ENCODE data around the gene SH3BP5.

Gene SH3BP5

DNA sequence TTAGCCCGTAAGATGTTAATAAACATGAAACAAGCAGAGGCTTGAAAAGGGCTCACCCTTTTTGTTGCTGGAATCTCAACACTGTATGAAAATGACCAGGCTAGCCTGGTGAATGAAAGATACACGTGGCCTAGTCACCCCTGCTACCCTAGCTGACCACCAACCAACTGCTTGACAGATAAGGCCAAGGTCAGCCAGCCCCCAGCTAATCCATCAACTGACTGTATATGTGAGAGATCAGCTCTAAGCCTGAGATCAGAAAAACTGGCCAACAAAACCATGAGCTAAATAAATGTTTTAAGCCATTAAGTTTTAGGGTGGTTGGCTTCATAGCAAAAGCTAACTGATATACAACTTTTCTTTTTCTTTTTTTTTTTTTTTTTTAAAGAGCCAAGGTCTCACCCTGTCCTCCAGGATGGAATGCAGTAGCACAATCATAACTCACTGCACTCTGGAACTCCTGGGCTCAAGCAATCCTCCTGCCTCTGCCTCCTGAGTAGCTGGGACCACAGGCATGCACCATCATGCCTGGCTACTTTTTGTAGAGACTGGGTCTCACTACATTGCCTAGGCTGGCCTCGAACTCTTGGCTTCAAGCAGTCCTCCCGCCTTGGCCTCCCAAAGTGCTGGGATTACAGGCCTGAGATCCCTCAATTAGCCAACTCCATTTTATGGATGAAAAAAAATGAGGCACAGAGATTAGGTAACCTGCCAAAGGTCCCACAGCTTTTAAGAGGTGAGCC lies 34.6 kb downstream of the SH3BP5 start:
- Histone ChIP-seq H3K27ac (ENCODE audit: low read depth, low read length) (no peak overlapping the region), H3K4me1 (ENCODE audit: insufficient read depth, low read length) (no peaks in the 10 kb centered on the region), H3K9ac (ENCODE audit: low read depth, low read length) (no peak overlapping the region), H3K9me3 (ENCODE audit: insufficient read depth, low read depth, low read length) (no peaks in the 10 kb centered on the region), H3K27me3 (ENCODE audit: insufficient read depth, low read length) (no peaks in the 10 kb centered on the region), H3K36me3 (ENCODE audit: insufficient read depth, low read length) (0 out of 2 replicates have a peak, but pooled peaks cover 4% of the 10 kb centered on the region), H3K4me3 (ENCODE audit: low read length) (no peak overlapping the region)
- WGBS = 91% methylated on average over 4 of the region's 4 CpGs

- 96% methylated on average over 6 of the region's 6 CpGs for WGBS
- no peaks in the 10 kb centered on the region for H3K9me3 ChIP-seq (ENCODE audit: insufficient read depth, low read depth, low read length)
- no peak overlapping the region for H3K4me3 ChIP-seq (ENCODE audit: low read length)
- no peaks in the 10 kb centered on the region for H3K36me3 ChIP-seq (ENCODE audit: insufficient read depth, low read length)
- no peak overlapping the region for H3K9ac ChIP-seq (ENCODE audit: low read depth, low read length)
- no peak overlapping the region for H3K27ac ChIP-seq (ENCODE audit: low read depth, low read length)
- H3K4me1 ChIP-seq (ENCODE audit: insufficient read depth, low read length) = no peaks in the 10 kb centered on the region
- H3K27me3 ChIP-seq (ENCODE audit: insufficient read depth, low read length) = no peaks in the 10 kb centered on the region
These were observed 36.9 kb downstream of the SH3BP5 start for GRCh38 chr3:15295506-15295905.

DNA sequence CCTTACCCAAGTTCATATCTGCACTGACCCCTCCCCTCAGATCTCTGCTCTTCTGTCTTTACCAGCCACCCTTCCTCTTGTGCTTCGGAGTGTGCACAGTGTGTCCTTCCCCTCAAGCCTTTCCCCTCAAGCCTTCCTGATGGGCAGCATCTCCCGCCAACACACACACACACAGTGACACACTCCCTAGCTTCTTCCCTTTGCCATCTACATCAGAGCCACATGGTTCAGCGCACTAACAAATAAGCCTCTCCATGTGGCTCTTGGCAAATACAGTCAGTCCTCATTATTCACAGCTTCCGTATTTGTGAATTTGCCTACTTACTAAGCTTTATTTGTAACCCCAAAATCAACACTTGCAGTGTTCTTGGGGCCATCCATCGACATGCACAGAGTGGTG lies 37.5 kb downstream of the SH3BP5 start:
- no peaks in the 10 kb centered on the region for H3K27me3 ChIP-seq (ENCODE audit: insufficient read depth, low read length)
- no peaks in the 10 kb centered on the region for H3K4me1 ChIP-seq (ENCODE audit: insufficient read depth, low read length)
- no peaks in the 10 kb centered on the region for H3K36me3 ChIP-seq (ENCODE audit: insufficient read depth, low read length)
- 95% methylated on average over 5 of the region's 5 CpGs for WGBS
- no peak overlapping the region for H3K9ac ChIP-seq (ENCODE audit: low read depth, low read length)
- H3K9me3 ChIP-seq (ENCODE audit: insufficient read depth, low read depth, low read length) = no peaks in the 10 kb centered on the region
- H3K4me3 ChIP-seq (ENCODE audit: low read length) = no peak overlapping the region
- H3K27ac ChIP-seq (ENCODE audit: low read depth, low read length) = no peak overlapping the region

GRCh38 chr3:15292765-15293522 lies 39.4 kb downstream of the SH3BP5 start:
- Histone ChIP-seq H3K4me1 (ENCODE audit: insufficient read depth, low read length) (no peaks in the 10 kb centered on the region), H3K4me3 (ENCODE audit: low read length) (no peak overlapping the region), H3K9ac (ENCODE audit: low read depth, low read length) (no peak overlapping the region), H3K27ac (ENCODE audit: low read depth, low read length) (no peak overlapping the region), H3K9me3 (ENCODE audit: insufficient read depth, low read depth, low read length) (no peaks in the 10 kb centered on the region), H3K36me3 (ENCODE audit: insufficient read depth, low read length) (no peaks in the 10 kb centered on the region), H3K27me3 (ENCODE audit: insufficient read depth, low read length) (no peaks in the 10 kb centered on the region)
- 93% methylated on average over 13 of the region's 13 CpGs for WGBS

GRCh38 chr3:15291589-15292541 lies 40.5 kb downstream of the SH3BP5 start:
- Histone ChIP-seq H3K4me1 (ENCODE audit: insufficient read depth, low read length) (no peaks in the 10 kb centered on the region), H3K4me3 (ENCODE audit: low read length) (no peak overlapping the region), H3K27ac (ENCODE audit: low read depth, low read length) (no peak overlapping the region), H3K36me3 (ENCODE audit: insufficient read depth, low read length) (no peaks in the 10 kb centered on the region), H3K27me3 (ENCODE audit: insufficient read depth, low read length) (no peaks in the 10 kb centered on the region), H3K9ac (ENCODE audit: low read depth, low read length) (no peak overlapping the region), H3K9me3 (ENCODE audit: insufficient read depth, low read depth, low read length) (no peaks in the 10 kb centered on the region)
- 89% methylated on average over 6 of the region's 6 CpGs for WGBS

- Histone ChIP-seq H3K27ac (ENCODE audit: low read depth, low read length) (no peak overlapping the region), H3K9ac (ENCODE audit: low read depth, low read length) (no peak overlapping the region), H3K4me1 (ENCODE audit: insufficient read depth, low read length) (0 out of 2 replicates have a peak, but pooled peaks cover 4% of the 10 kb centered on the region), H3K9me3 (ENCODE audit: insufficient read depth, low read depth, low read length) (no peaks in the 10 kb centered on the region), H3K27me3 (ENCODE audit: insufficient read depth, low read length) (no peaks in the 10 kb centered on the region), H3K36me3 (ENCODE audit: insufficient read depth, low read length) (no peaks in the 10 kb centered on the region), H3K4me3 (ENCODE audit: low read length) (no peak overlapping the region)
- WGBS = 100% methylated on average over 3 of the region's 3 CpGs
These were observed 41.6 kb downstream of the SH3BP5 start for GRCh38 chr3:15290736-15291135.

- Histone ChIP-seq H3K27me3 (ENCODE audit: insufficient read depth, low read length) (no peaks in the 10 kb centered on the region), H3K36me3 (ENCODE audit: insufficient read depth, low read length) (no peaks in the 10 kb centered on the region), H3K4me3 (ENCODE audit: low read length) (no peak overlapping the region), H3K27ac (ENCODE audit: low read depth, low read length) (no peak overlapping the region), H3K4me1 (ENCODE audit: insufficient read depth, low read length) (peaks cover 8% of the 10 kb centered on the region; the same call in 1 of the 2 replicates), H3K9ac (ENCODE audit: low read depth, low read length) (no peak overlapping the region), H3K9me3 (ENCODE audit: insufficient read depth, low read depth, low read length) (no peaks in the 10 kb centered on the region)
- WGBS = 93% methylated on average over 1 of the region's 1 CpG
These were observed 42.7 kb downstream of the SH3BP5 start for GRCh38 chr3:15289661-15290060.

- H3K9me3 ChIP-seq (ENCODE audit: insufficient read depth, low read depth, low read length) = no peaks in the 10 kb centered on the region
- H3K4me3 ChIP-seq (ENCODE audit: low read length) = no peak overlapping the region
- H3K27me3 ChIP-seq (ENCODE audit: insufficient read depth, low read length) = no peaks in the 10 kb centered on the region
- no peak overlapping the region for H3K9ac ChIP-seq (ENCODE audit: low read depth, low read length)
- no peaks in the 10 kb centered on the region for H3K36me3 ChIP-seq (ENCODE audit: insufficient read depth, low read length)
- 95% methylated on average over 10 of the region's 10 CpGs for WGBS
- peaks cover 8% of the 10 kb centered on the region; the same call in 1 of the 2 replicates for H3K4me1 ChIP-seq (ENCODE audit: insufficient read depth, low read length)
- no peak overlapping the region for H3K27ac ChIP-seq (ENCODE audit: low read depth, low read length)
These were observed 43.9 kb downstream of the SH3BP5 start for GRCh38 chr3:15288331-15289035.

GRCh38 chr3:15287565-15288330 lies 44.6 kb downstream of the SH3BP5 start:
- H3K4me1 ChIP-seq (ENCODE audit: insufficient read depth, low read length) = peaks cover 8% of the 10 kb centered on the region; the same call in 1 of the 2 replicates
- WGBS = 91% methylated on average over 13 of the region's 13 CpGs
- no peak overlapping the region for H3K9ac ChIP-seq (ENCODE audit: low read depth, low read length)
- H3K9me3 ChIP-seq (ENCODE audit: insufficient read depth, low read depth, low read length) = no peaks in the 10 kb centered on the region
- no peak overlapping the region for H3K4me3 ChIP-seq (ENCODE audit: low read length)
- no peak overlapping the region for H3K27ac ChIP-seq (ENCODE audit: low read depth, low read length)
- H3K27me3 ChIP-seq (ENCODE audit: insufficient read depth, low read length) = no peaks in the 10 kb centered on the region
- H3K36me3 ChIP-seq (ENCODE audit: insufficient read depth, low read length) = no peaks in the 10 kb centered on the region

DNA sequence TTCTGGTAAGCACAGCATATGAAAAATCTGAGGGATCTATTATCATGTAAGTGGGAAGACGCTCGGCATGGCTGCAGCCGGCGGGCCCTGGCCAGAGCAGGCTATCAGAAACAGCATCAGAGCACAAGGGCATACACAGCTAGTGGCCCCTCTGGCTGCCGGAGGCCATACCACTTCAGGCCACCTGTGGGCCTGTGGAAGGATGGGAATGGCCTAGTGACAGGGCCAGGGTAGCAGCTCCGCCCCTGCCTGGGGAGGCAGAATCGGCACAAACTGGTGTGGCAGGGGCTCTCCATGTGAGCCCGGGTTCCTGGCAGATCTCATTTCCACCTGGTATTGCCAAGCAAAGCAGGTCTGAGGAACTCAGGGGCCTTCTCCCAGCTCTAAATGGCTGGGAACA lies 46.4 kb downstream of the SH3BP5 start:
- WGBS = 70% methylated on average over 8 of the region's 8 CpGs
- Histone ChIP-seq H3K27me3 (ENCODE audit: insufficient read depth, low read length) (no peaks in the 10 kb centered on the region), H3K4me1 (ENCODE audit: insufficient read depth, low read length) (peaks cover 8% of the 10 kb centered on the region; the same call in 1 of the 2 replicates), H3K27ac (ENCODE audit: low read depth, low read length) (no peak overlapping the region), H3K9ac (ENCODE audit: low read depth, low read length) (no peak overlapping the region), H3K9me3 (ENCODE audit: insufficient read depth, low read depth, low read length) (no peaks in the 10 kb centered on the region), H3K4me3 (ENCODE audit: low read length) (no peak overlapping the region), H3K36me3 (ENCODE audit: insufficient read depth, low read length) (no peaks in the 10 kb centered on the region)
